Forelimb muscle (tissue), 1 donor: ENCODE data around the gene IGLL5. TPM values are rescaled to one million over a fixed set of nuclear protein-coding genes. Genes with fewer than 3 reads are reported as not detected.

Source experiments
- DNase-seq: peaks from one replicate; pipeline ENCODE4 v3.0.0-alpha.2; 2013; ENCODE audit warnings: low read depth
- polyA plus RNA-seq: library from polyadenylated mRNA; unstranded; fragments of 120-200 nt; gene quantifications from one replicate; pipeline ENCODE4 v1.2.1, GENCODE V29; 2013; ENCODE audit not compliant: insufficient read length

Gene IGLL5
- polyA plus RNA-seq, 1 donor: not detected

DNA sequence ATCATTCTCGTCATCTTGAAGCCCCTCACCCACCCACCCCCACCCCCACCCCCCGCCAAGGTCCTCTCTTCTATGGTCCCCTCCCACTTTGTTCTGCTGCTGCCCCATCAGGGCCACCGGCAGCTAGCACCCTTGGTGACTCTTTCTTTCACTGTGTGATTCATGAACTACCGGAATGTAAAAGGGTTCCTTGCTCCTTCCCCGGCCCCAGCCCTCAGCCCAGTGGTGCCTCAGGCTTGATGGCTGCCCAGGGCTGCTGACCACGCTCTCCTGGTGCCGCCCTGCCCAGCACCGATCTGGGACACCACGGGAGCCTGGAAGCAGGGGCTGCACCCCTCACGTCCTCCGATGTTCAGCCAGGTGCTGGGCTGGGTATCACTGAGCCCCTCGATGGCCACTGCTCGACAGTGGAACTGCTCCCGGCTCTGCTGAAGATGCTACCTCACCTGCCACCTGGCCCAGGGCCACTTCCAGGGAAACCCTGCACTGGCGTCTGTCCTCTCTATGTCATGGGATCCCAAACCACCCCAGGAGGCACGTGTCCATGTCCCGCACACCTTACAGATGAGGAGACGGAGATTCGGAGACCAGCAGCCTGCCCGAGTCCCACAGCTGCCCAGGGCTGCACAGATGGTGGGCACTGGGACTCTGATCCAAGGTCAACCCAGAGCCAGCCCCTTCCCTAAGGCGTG, 39.7 kb downstream of the IGLL5 start:
- no peak for DNase-seq

GRCh38 chr22:22927888-22928665, 40.5 kb downstream of the IGLL5 start:
- DNase-seq: no peak

- no peak for DNase-seq
Measured at GRCh38 chr22:22928666-22929380, 41.2 kb downstream of the IGLL5 start.

DNA sequence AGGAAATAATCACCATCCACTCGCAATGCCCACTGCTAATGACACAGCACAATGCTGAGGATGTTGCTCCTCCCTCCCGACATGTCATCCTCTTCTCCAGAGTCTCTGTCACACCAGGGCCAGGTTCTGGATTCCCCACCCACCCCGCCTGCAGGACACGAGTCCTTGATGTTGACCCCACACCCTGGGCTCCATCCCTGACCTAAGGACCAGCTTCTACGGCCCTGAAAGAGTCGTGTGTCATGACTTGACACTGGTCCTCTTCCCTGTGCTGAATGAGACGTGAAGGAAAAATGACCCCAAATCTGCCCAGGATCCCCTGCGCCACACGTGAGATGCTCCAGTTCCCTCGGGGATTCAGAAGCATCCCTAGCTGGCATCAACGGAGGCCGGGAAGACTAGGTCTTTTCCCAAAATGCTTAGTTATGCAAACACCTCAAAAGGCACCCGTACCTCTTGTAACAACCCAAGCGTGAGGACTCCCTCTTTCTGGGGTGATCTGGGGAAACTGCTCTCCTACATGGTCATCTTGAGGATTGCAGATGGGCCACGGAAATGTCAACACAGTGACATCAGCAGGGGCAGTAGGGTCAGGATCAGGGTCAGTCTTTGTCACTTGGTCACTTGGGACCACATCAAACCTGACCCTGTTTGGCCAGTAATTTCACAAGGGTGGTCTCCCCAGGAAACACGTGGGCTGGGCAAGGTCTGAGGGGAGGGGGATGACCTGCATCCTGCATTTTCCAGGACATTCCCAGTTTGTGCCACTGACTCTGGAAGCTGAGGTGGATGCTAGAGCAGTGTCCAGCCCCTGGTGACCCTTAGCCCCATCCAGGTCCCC, 42.0 kb downstream of the IGLL5 start:
- DNase-seq: no peak

GRCh38 chr22:22930222-22930497, 42.5 kb downstream of the IGLL5 start:
- DNase-seq: no peak

- no peak for DNase-seq
Measured at GRCh38 chr22:22930571-22931556, 43.2 kb downstream of the IGLL5 start.

DNA sequence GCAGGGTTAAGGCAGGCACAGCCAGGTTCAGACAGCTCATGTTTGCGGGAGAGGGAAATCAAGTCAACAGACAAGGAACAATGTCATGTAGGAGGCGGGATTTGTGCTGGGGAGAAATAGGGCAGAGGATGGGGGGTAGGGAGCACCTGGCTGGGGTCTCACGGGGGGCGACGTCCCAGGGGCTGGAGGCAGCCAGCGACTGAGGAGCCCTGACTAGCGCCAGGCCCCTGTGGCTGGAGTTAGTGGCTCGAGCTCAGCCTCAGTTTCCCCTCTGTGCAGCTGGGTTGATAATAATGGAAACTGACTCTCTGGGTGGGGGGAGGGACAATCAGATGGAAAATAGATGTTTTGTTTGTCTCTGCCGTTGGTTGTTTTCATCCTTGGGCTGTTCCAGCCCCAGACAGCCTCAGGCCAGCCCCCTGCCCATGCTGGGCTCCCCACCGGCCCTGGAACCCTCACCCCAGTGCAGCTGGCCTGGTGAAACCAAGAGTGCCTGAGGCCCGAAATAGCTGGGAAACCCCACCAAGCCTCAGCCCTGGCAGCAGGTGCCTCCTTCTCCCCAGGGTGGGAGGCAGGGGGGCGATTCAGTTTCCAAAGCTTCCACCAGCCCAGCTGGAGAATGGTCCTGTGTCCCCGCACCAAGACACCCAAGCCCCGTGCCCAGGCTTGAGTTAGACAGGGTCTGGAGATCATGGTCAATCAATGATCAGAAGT, 44.1 kb downstream of the IGLL5 start:
- DNase-seq: no peak

DNA sequence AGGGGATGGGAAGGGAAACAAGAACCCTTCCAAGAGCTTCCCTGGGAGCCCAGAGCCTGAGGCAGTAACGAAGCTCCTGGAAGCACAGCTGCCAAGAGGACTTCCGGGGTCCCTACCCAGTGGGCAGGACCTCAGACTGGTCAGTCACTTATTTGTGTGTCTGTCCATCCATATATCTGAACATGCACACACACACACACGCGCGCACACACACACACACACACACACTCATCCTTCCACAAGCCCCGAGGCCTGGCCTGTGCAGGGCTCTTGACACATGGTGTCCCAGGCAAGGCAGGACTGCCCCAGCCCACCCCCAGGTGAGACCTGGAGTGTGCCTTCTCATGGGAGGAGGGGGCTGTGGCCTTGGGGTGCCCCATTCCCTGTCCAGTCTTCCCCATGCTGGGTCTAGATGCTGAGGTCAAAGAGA, 44.9 kb downstream of the IGLL5 start:
- DNase-seq: no peak

DNA sequence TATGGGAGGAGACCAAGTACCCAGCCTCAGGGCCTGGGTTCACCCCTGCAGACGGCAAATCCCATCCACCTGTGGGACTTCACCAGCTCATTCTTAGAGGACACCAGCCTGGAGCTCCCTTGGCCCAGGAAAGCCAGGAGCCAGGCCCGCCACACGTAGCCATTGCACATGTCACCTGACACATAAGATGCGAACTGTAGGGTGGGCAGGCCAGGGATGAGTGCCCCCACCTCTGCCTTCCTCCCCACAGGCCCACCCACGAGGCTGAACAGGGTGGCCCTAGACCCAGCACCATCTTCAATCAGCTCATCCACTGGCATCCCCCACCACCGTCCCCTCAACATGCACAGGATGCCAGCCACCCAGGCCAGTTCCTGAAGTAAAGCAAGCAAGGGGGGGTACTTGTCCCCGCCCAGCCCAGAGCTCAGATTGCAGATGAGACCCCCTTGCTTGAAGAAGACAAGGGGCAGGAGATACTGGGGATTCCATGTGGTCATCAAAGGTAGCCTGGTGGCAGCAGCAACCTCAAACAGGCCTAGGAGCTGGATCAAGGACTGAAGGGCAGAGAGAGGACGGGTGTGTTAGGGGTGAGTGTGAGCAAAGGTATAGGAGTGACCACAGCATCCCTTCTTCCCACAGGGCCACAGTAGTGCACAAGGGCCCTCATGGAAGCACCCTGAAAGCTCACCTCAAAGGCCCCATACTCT, 45.6 kb downstream of the IGLL5 start:
- DNase-seq: no peak

DNA sequence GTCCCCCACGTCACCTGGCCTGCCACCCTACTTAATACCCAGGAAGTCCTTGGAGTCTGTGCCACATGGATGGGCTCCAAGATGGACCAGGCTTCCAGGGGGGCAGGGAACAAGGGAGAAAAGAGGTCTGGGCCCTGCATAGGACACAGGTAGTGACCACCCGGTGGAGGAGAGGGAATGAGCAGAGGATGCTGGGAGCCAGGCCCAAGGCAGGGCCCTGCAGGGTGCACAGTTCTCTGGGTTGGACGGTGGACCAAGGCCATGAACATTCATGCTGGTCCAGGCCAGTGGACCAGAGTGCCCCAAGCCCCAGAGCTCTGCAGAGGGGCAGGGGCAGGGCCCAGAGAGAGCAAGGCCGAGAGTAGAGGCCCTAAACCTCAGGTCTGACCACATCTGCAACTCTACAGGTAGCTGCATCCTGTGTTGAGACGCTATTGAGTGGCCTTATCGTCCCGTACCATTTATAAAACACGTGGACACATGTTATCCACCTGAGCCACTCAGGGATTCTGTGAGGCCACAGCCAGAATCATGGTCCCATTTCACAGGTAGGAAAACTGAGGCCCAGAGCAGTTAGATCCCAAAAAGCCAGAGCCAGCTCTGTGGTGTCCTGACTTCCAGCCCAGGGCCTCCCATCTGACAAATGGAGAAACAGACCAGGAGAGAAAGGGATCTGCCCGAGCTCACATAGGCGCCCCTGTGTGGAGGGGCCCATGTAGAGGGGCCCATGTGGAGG, 46.4 kb downstream of the IGLL5 start:
- no peak for DNase-seq

DNA sequence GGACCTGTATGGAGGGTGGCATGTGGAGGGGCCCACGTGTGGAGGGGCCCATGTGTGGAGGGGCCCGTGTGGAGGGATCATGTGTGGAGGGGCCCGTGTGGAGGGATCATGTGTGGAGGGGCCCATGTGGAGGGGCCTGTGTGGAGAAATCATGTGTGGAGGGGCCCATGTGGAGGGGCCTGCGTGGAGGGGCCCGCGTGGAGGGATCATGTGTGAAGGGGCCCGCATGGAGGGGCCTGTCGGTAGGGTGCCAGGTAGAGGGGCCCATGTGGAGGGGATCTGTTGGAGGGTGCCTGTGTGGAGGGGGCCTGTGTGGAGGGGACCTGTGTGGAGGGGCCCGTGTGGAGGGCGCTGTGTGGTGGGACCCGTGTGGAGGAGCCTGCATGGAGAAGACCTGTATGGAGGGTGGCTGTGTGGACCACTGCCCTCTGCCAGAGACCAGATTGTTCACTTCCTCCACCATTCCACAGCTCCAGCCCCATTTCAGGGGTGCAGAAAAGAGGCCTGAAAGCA, 47.0 kb downstream of the IGLL5 start:
- no peak for DNase-seq

DNA sequence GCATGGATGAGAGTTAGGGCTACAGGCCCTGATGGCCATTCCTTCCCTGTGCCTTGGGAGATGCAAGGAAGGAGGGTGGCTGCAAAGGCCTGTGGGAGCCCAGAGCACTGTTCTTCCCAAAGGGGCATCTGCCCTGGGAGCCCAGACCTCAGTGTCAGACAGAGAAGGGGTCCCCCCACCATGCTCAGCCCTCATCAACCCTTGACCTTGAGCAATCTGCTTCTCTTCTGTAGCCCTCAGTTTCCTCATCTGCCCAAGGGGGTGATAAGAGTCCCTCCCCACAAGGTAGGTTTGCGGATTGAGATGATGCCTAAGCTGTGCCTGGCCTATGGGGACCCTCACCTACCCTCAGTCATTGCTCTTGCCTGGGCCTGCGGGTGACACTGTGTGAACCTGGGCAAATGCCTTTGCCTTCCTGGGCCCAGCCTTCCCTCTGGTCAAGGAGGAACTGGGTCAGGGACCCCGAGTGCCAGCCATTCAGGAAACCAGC, 47.5 kb downstream of the IGLL5 start:
- DNase-seq: no peak

GRCh38 chr22:22935546-22936157, 48.0 kb downstream of the IGLL5 start:
- DNase-seq: no peak

GRCh38 chr22:22936180-22936914, 48.7 kb downstream of the IGLL5 start:
- no peak for DNase-seq

- DNase-seq: no peak
Measured at GRCh38 chr22:22936915-22937656, 49.5 kb downstream of the IGLL5 start.

DNA sequence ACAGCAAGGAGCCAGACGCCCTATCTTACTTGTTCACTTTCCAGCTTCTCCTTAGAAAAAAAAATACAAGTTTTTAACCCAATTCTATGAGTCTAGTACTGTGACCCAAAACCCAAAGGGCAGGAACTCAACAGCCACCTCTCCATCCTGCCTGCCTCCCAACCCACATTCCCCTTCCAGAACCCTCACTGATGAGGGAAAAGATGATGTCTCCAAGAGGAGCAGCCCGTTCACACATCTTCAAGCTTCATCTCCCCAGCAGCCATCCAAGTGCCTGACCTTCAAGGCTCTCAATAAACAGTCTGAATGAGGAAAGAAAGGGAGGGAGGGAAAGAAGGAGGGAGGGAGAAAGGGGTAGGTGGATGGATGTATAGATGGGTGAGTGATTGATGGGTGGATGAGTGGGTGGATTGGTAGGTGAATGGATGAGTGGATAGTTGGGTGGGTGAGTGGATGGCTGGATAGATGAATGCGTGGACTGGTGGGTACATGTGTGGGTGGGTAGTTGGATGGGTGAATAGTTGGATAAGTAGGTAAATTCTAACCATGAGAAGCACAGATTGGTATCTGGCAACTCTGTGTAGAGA, 50.4 kb downstream of the IGLL5 start:
- DNase-seq: no peak
